HG03442 (cell line): ENCODE results near the gene DACH1.

Experiments used
- ATAC-seq: cut with Tn5 transposase; IDR thresholded peaks from one replicate; pipeline ENCODE4 v1.9.1; 2021; ENCODE audit warnings: mild to moderate bottlenecking, moderate library complexity; ENCODE audit not compliant: unreplicated experiment

DACH1 gene

DNA sequence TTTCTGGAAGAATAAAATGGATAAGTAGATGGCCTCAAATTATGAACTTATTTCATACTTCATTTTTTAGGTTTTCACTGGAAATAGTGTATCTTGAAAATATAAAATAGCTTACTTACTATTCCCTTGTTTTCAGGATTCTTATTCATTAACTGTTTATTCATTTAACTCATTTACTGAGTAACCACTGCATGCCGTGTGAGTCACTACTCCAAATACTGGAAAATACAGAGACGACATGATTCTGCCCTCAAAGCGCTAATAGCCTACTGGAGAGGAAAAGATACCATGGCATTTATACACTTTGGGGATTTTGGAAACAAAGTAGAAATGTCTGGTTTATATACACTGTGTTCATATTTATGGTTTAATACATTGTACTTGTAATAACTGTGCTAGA, 270.9 kb downstream of the DACH1 start:
- ATAC-seq = no peak

DNA sequence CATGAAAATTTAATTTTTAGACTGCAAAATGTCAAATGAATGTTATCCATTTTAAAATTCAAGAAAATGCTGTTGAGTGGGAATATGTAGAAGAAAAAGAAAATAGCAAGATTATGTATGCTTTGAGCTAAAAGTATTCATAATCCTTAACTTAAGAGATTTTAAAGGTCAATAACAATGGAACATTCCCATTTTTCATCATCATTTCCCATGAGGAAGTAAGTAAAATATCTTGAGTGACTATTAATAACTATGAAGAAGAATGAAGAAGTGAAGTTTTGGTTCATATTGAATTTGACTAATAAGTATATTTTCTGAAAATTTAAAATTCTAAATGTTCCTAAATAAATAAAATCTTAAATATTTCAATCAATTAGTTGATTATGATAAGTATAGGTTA, 273.4 kb downstream of the DACH1 start:
- no peak for ATAC-seq

DNA sequence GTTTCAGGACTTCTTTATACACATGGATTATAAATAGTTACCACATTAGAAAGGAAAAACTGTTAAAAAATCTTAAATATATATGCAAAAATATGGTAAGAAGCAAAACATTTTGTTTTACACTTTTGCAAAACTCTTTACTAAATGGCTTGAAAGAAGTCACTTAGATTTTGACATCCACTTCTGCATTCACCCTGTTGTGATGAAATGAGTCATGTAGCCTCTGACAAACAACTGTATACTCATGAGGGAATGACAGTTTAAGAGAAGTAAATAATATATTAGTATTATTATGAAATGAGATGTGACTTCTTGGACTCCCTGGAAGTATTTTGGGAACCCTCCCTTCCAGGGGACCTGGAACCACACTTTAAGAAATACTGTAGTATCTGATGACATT, 275.6 kb downstream of the DACH1 start:
- no peak for ATAC-seq

DNA sequence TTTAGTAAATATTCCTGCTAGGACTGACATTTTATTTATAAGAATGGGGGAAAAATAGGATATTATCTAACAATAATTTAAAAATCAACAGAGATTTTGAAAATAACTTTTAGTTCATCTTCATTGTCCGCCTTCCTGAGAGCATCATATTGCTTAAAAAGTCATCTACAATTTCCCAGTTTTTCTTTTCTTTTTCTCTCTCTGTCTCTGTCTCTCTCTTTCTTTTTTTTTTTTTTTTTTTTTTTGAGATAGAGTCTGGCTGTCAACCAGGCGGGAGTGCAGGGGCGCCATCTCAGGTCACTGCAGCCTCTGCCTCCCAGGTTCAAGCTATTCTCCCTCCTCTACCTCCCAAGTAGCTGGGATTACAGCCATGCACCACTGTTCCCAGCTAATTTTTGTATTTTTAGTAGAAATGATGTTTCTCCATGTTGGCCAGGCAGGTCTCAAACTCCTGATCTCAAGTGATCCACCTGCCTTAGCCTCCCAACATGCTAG, 276.3 kb downstream of the DACH1 start:
- ATAC-seq = no peak

DNA sequence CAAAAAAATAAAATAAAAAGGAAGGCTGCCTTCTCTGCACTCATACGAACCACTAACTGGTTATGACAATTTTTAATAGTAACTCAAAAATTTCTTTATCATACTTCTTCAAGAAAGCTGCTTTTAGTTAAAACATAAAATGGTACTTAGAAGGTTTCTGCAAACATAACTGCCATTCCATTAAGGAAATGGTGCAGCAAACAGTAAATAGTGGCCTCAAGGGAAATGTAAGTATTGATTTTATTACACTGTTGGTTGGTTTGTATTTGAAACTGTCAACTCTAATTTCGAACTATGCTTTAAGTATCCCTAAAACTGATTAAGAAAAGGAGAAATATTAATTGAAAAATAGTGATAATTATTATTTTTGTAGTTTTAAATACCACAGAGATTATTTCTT, 278.0 kb downstream of the DACH1 start:
- no peak for ATAC-seq

DNA sequence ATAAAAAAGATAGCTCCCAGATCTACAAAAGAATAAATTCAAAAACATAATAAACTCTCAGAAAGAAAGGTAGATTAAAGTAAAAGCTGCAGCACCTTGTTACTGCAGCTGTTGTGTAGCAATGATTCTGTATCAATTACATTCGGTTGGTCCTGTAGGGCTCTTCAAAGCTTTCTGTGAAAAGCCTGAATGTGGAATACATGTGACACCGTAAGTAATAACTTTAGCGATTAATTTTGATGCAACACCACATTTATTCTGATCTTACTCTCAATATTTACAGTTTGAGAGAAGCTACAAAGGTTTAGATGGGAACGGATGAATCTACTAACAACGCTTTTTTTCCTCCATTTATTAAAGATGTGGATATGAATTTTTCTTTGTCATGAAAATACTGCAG, 279.2 kb downstream of the DACH1 start:
- ATAC-seq = no peak

DNA sequence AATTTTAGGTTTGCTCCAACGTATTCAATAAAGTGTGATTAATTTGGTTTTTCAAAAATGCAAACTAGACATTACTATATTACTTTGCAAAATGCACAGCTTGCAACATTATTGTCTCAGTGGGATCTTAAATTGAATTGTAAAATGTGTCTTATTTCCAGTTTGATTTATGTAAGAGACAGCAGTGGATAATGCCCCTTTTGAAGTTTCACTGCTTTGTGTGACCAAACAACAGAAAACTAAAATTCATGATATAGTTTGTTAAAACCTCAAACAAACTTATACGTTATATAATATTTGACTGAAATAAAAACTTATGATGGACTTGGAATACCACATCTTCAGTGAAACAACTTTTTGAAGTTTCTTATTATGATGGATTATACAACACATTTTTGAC, 279.8 kb downstream of the DACH1 start:
- ATAC-seq = no peak

DNA sequence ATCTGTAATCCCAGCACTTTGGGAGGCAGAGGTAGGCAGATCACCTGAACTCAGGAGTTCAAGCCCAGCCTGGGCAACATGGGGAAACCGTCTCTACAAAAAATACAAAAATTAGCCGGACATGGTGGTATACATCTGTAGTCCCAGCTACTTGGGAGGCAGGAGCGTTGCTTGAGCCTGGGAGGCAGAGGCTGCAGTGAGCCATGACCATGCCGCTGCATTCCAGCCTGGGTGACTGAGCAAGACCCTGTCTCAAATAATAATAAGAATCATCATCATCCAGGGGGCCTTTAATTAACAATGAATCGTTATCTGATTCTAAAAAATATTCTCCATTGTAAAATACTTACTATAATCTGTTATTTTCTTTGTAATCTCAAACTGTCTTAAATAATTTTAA, 283.4 kb downstream of the DACH1 start:
- ATAC-seq = no peak

DNA sequence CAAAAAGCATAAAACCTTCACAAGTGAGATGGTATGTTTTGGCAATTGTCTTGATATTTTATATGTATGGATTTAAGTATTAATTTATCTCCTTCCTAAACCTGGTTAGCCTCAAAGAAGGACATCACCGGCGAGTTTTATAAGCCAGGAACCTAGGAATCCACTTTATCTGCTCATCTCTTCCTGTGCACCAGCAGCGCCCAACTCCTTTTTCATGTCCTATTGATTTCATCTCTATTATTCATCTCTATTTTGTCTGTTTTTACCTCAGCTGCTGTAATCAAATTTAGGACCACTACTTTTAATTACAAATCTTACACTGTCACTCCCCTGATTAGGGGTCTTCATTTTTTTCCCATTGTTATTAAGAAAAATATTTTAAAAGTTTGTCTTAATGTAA, 286.4 kb downstream of the DACH1 start:
- no peak for ATAC-seq

DNA sequence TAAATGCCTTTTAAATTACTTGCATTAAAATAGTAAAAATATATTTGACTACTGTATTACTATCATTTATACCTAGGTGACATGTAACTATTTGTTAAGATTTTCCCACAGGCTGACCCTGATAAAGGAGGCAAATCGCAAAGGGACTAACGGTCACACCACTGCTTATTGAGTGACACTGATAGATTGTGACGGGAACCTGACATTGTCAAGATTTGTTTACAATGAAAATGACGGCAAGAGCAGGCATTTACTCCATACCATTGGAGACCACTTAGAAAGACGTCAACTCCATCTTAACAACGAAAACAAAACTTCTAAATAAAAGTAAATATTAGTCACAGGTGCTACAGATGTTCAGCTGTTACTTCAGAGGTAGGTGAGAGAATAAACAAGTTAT, 289.0 kb downstream of the DACH1 start:
- ATAC-seq = no peak

DNA sequence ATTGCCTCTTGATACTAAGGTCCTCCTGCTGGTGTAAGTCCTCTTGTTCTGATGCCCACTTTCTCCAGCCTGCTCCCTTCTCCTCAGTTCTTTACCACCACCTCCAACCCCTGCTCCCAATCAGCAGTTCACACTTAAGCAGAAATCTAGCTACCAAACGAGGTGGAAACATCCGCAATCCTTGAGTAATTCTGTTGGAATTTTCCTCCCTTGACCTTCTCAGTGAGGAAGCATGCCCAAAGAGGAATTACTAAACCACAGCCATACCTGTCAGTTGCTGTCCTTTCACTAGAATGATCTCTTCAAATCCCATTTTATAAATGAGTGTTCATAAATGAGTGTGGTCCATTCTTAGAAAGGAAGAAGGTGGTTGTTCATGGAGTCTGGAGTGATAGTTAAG, 289.9 kb downstream of the DACH1 start:
- ATAC-seq = no peak

DNA sequence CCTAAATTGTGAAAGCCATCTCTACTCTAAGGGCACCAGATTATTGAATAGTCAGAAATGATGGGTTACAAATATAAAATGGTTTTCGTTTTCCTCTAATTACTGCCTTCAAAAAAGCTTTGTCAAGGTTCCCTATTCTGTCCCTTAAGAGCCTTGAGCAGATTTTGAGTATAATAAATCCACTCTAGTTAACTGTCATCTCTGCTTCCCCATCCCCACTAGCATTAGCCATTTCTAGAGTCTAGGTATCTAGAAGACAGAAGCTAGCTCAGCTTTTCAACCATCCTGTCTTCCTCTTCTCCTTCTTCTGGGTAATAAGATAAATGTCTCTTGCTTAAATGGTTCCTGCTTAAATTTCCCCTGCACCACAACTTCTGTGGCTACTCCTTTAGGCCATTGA, 290.4 kb downstream of the DACH1 start:
- ATAC-seq = no peak

DNA sequence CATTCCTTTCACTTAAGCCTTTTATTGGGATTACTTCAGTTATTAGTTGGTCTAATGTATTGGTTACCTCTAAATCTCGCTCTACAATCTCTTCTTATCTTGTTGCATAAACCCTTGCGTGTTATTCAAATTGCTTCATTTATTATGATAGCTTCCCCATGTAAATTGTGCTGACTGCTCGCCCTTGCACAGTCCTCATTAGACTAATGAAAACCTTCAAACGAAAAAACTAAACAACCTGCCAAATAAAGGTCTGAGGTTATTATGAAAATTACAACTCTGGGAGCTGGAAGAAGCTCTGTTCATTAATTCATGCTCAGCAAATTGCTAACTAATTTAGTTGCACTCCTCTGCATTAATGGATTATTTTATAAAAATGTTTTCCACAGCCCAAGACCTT, 320.1 kb downstream of the DACH1 start:
- no peak for ATAC-seq

DNA sequence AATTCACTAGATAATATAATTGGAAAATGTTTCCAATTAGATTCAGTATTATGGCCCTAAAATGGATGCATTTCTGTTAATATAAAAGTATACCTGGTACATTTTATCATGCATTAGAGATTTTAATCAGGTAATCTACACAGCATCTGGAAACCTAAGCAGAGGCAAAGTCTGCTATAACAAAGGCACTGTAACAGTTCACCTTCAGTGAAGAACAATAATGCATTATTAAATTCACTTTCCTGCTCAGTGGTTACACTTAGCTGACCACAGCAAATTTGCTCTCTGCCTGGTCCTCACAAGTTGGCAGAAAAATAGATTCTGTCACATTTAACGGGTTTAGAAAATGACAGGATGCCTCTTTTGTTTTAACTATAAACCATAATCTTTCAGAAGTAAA, 326.9 kb downstream of the DACH1 start:
- no peak for ATAC-seq

DNA sequence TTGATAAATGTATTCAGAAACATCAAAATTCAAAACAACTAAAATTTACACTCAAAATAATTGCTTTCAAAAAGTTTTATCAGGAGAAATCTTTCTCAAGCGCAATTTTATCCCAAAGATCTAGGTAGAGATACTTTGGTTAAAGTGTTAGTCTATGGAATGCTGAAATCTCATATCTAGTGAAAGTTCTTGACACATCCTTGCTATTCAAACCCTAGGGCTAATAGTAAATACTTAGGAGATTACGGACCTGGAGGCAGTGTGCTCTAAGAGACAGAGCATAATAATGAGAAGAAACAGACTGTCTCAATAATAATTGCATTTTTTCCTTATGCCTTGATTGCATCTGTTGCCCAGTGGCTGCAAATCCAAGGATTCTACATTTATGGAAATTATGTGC, 330.8 kb downstream of the DACH1 start:
- ATAC-seq = no peak

DNA sequence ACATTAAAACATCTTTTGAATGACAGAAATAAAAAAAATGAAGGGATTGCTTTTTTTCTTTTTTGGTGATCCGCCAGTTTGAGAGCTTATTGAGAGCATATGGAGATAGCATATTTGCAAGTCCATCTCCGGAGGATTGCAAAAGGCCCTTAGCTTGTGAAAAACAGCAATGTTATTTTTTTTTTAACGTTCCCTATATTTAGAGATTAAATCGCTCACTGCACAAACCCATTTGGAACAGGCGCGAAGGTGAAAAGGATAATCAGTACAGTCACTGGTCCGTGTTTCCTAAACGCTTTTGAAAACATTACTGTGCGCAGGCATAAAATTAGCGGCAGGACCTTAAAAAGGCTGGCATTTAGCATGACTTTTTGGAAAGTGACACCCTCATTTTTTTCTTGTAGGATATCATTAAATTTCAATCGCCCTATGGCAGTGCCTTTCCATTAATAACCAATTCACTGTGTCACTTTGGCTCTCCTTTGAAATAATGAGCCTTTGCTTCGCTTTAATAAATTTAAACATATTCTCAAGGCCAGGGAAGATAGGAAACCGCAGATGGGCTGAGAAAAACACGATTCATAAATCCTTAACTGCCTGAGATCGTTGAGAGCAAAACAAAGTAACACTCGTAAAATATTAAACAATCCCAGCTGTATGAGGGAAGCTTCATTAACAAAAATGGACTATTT, 342.2 kb downstream of the DACH1 start:
- no peak for ATAC-seq

DNA sequence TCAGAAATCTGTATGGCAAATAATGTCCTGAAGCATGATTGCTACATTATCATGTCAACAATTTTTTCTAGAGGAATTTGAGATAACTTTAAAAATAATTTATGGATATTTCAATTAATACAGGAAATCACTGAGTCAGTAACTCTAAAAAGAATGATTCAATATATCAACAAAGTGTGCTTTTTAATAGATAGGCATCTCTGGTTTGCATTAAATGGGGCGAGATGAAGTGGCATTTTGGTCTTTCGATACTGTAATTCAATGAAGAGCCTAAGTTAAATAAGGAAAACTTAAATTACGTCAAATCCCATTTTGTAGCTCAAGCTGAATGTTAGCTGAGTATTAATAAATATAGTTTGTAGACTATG, 342.8 kb downstream of the DACH1 start:
- no peak for ATAC-seq

DNA sequence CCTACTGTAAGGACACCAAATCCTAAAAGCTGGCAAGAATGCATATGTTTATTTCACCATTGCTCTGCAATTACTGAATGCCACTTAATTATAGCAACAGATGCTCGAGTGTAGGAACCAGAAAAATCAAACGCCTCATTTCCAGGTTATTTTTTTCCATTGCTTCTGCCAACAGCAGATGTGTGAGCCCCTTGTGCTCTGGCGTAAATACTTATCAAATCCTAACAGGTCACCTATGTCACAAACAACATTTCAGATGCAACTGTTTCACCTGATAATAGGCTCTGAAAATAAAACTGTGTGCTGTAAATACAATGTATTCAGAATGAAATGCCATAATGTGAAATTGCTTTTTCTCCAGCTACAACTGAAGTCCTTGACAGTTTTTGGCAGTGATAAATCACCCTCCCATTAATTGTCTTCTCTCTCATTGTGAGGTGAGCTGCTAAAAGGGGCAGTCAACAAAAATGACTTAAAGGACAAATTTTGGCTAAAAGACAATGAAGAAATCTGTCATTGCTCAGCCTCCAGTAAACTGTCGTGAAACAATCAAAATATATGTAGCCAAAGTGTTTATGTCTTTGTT, 344.0 kb downstream of the DACH1 start:
- no peak for ATAC-seq

DNA sequence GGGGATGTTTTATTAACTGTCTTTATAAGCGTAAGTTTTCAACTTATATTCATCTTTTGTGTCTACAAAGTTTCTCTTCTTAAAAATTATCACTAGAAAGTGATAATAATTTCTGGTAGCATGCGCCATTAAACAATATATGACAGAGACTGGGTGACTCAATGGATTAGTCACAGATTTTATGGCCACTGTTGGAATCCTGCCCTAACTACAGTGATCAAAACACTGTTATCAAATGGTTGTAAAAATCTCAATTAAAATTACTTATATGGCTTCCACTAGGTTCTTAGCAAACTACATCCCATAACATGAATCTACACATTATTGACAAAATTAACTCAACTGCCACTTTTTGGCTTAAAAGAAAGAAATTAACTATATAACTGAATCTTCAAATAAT, 350.0 kb downstream of the DACH1 start:
- ATAC-seq = no peak

DNA sequence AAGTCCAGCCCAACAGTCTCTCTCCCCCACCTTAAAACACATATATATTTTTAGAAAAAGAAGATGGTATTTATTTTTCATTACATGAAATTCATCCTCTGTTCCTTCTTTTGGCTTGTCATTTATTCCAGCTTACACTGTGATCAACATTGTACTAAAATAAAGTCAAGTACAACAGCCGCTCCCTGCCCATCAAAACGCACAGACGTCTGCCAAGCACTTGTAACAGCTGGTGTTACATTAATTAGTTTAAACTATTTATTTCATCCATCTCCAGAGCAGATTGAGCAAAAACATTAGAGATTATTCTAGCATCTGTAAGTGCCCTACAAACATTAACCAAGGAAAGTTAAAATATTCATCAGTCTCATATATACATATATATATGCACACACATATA, 350.5 kb downstream of the DACH1 start:
- no peak for ATAC-seq

DNA sequence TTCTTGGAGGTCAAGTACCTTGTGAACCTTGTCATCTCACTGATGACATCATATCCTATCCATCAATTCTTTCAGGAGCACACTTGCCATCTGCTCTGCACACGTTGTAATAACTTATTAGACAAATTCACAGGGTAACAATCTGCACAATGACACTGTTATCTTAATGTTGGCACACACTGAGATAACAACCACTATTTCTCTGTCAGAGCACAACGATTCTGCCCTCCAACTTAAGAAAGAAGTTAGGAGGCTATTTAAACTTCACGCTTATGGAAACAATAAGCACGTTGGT, 351.3 kb downstream of the DACH1 start:
- no peak for ATAC-seq

DNA sequence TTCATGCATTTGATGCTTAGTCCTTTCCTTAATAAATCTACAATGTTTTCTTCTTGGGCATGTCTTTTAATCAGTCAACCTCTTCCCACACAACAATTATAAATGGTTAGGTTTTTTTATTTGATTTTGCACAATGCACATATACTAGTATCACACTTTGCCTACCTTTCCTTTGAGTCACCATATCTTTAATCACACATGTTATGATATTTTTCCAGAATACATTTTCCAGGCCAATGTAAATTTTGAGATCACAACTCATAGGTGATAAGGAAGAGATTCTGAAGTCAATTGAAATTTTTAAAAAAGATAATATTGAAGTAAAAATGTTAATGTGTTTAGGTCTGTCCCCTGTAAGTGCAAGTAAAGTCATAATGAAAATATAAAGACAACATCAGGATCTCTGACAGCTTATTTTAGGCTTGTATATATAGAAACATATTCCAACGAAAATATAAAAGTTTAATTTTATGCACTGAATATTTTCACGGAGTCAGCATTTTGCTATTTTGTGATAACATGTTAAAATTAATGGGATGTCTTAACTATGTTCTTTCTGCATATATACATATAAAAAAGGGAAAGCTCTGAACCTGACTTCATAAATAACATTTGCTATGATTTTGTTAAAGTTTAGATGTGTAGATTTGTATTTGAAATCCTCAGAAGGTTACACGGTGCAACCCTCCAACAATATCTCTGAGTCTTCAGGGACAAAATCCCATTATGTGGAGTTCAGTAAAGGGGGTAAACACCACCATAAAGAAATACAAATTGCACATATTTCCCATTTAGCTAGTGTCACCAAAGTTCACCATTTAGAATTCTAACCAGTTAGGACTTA, 351.9 kb downstream of the DACH1 start:
- no peak for ATAC-seq
